GM13976 (cell line): ENCODE data around the gene BASP1.

Experiments
- DNase-seq: peaks from one replicate; pipeline ENCODE4 v3.0.0; 2012; ENCODE audit warnings: low spot score
- CTCF ChIP-seq: IDR thresholded peaks from 2 replicates; pipeline ENCODE4 v1.5.1; 2012; ENCODE audit warnings: borderline replicate concordance, mild to moderate bottlenecking; ENCODE audit not compliant: insufficient read depth; ENCODE audit errors: extremely low read depth, missing control alignments, control extremely low read depth
- in situ Hi-C: fragments of 300-500 bp; cut with MboI; formaldehyde crosslinking; loops from one replicate; pipeline ENCODE4 v1.12.0; 2022; ENCODE audit warnings: low sequenced_read_pairs, mixed read lengths, inconsistent platforms; ENCODE audit not compliant: unreplicated experiment

The BASP1 gene

GRCh38 chr5:17230808-17231525 lies 13.5 kb downstream of the BASP1 start:
- in situ Hi-C loops, result no loop called here
- DNase-seq, result no peak
- no peak for TF ChIP-seq CTCF

- DNase-seq, result no peak
- in situ Hi-C loops, result no loop called here
- TF ChIP-seq CTCF, result no peak
These were observed 15.0 kb downstream of the BASP1 start for GRCh38 chr5:17232405-17232804.

GRCh38 chr5:17233488-17233887 lies 16.1 kb downstream of the BASP1 start:
- no peak for TF ChIP-seq CTCF
- no peak for DNase-seq
- in situ Hi-C loops, result no loop called here

GRCh38 chr5:17234374-17234773 lies 16.9 kb downstream of the BASP1 start:
- in situ Hi-C loops, result no loop called here

GRCh38 chr5:17235731-17236330 lies 18.4 kb downstream of the BASP1 start:
- in situ Hi-C loops, result no loop called here
- no peak for DNase-seq
- no peak for TF ChIP-seq CTCF

More at GRCh38 chr5:17234374-17234773, 16.9 kb downstream of the BASP1 start:
- no peak for DNase-seq
- no peak for TF ChIP-seq CTCF

- TF ChIP-seq CTCF, result no peak
- DNase-seq, result no peak
- in situ Hi-C loops, result no loop called here
These were observed 21.1 kb downstream of the BASP1 start for GRCh38 chr5:17238521-17239041.
